RWPE1 (cell line): ENCODE measurements around the gene RHEB.

Experiments
- CTCF ChIA-PET: fragments of 350-600 bp; sonication (Branson Sonifier 250); formaldehyde crosslinking; extraction: SDS; loops from one replicate; lab custom pipeline; 2021; lab: Yijun Ruan, JAX
- POLR2A ChIA-PET: fragments of 400-600 bp; formaldehyde crosslinking; extraction: SDS; loops from one replicate; lab custom pipeline; 2020; ENCODE audit warnings: antibody characterized with exemption; ENCODE audit not compliant: low non-redundant PET; lab: Yijun Ruan, JAX
- DNase-seq: peaks from one replicate; pipeline ENCODE4 v3.0.0; 2012; ENCODE audit warnings: low spot score
- H3K27ac ChIP-seq: fragments of 450-650 bp; 2 replicates; pipeline ENCODE4 v1.5.1; 2017
- CTCF ChIP-seq: fragments of 450-650 bp; conservative IDR thresholded peaks from 2 replicates; pipeline ENCODE4 v1.5.1; 2017; ENCODE audit warnings: low read depth, mild to moderate bottlenecking

The RHEB gene

GRCh38 chr7:151444632-151445031 is 75.1 kb downstream of the RHEB start:
- CTCF ChIA-PET = no interaction called here
- no peak overlapping the region for H3K27ac ChIP-seq
- no peak for DNase-seq
- TF ChIP-seq CTCF = no peak
- POLR2A ChIA-PET = no interaction called here

- POLR2A ChIA-PET = no interaction called here
- no peak overlapping the region for H3K27ac ChIP-seq
- DNase-seq = no peak
- no peak for TF ChIP-seq CTCF
- CTCF ChIA-PET = interaction anchor here (0.5 to 0.7 kb wide), 3 partner anchors 68 to 449 kb away, joined by 3 to 8 read pairs (median 3); no protein-coding TSS in a partner anchor
Observed at GRCh38 chr7:151442776-151443496, 76.8 kb downstream of the RHEB start.

GRCh38 chr7:151440799-151441445 is 78.8 kb downstream of the RHEB start:
- POLR2A ChIA-PET = no interaction called here
- no peak for TF ChIP-seq CTCF
- CTCF ChIA-PET = interaction anchor here (0.7 to 0.8 kb wide), 2 partner anchors 9 to 25 kb away, joined by 4 read pairs; no protein-coding TSS in a partner anchor
- H3K27ac ChIP-seq = peak overlapping the region; percentile 27; the same call in 1 of the 2 replicates
- DNase-seq = no peak

- POLR2A ChIA-PET = no interaction called here
- peak within 1 kb of the TSS; percentile 27; the same call in 1 of the 2 replicates for H3K27ac ChIP-seq
- DNase-seq = no peak
- TF ChIP-seq CTCF = no peak
- CTCF ChIA-PET = interaction anchor here (0.7 to 0.8 kb wide), 2 partner anchors 9 to 25 kb away, joined by 4 read pairs; no protein-coding TSS in a partner anchor
Observed at GRCh38 chr7:151439855-151440798, 79.6 kb downstream of the RHEB start, which contains the start of gene CRYGN. Gene CRYGN (minus strand): TSS chr7:151440141. CDS start chr7:151439917, 224 bp downstream.

GRCh38 chr7:151438864-151439601 is 80.7 kb downstream of the RHEB start:
- ChIA-PET POLR2A (no interaction called here), CTCF (interaction anchor here (0.7 kb wide), 1 partner anchor 18 kb away, joined by 3 read pairs; no protein-coding TSS in a partner anchor)
- H3K27ac ChIP-seq = no peak overlapping the region
- TF ChIP-seq CTCF = no peak
- no peak for DNase-seq
